Aorta (tissue), 5 donors: ENCODE measurements around the gene OR4Q2. TPM values are rescaled to one million over a fixed set of nuclear protein-coding genes. Genes with fewer than 3 reads are reported as not detected.
"Not testable (repeated sequence)": the region's sequence is repeated elsewhere in the genome, so short reads cannot be mapped to it uniquely, and the experiment has no call there.

Experiments used
- ATAC-seq: fragments of 200-7000 bp; cut with Tn5 transposase; one replicate; pipeline ENCODE4 v1.9.1; 2022; ENCODE audit warnings: moderate library complexity; ENCODE audit not compliant: low FRiP score
- DNase-seq, 2 donors: peaks; one replicate each; pipeline ENCODE4 v3.0.0-alpha.2; 2020
- H3K27ac ChIP-seq, 2 donors: one replicate each; pipeline ENCODE4 v1.5.1; 2013; ENCODE audit warnings: low read length in 2 of 2, mild to moderate bottlenecking in 2 of 2, moderate library complexity in 2 of 2, control low read depth in 1 of 2, inconsistent platforms in 1 of 2, low read depth in 1 of 2
- H3K27me3 ChIP-seq, 2 donors: one replicate each; pipeline ENCODE4 v1.6.1; 2013; ENCODE audit warnings: control low read depth in 1 of 2, low read length in 1 of 2, mild to moderate bottlenecking in 1 of 2, moderate library complexity in 1 of 2; ENCODE audit not compliant: insufficient read depth in 2 of 2, control insufficient read depth in 1 of 2
- H3K36me3 ChIP-seq, 2 donors: one replicate each; pipeline ENCODE4 v1.6.1; 2013; ENCODE audit warnings: control low read depth in 1 of 2, low read length in 1 of 2, mild to moderate bottlenecking in 1 of 2; ENCODE audit not compliant: insufficient read depth in 2 of 2, control insufficient read depth in 1 of 2
- H3K4me1 ChIP-seq, 2 donors: one replicate each; pipeline ENCODE4 v1.6.1; 2013; ENCODE audit warnings: low read length in 2 of 2, control low read depth in 1 of 2, mild to moderate bottlenecking in 1 of 2, moderate library complexity in 1 of 2; ENCODE audit not compliant: insufficient read depth in 2 of 2, control insufficient read depth in 1 of 2
- H3K4me3 ChIP-seq, 2 donors: one replicate each; pipeline ENCODE4 v1.5.1; 2013; ENCODE audit warnings: low read length in 2 of 2, control low read depth in 1 of 2, mild to moderate bottlenecking in 1 of 2
- H3K9me3 ChIP-seq: one replicate; pipeline ENCODE4 v1.6.1; 2013; ENCODE audit warnings: mild to moderate bottlenecking, low read length; ENCODE audit not compliant: control insufficient read depth
- WGBS, 2 donors: extraction: QIAGEN DNeasy Blood & Tissue Kit; methylation state at CpG; one replicate each; pipeline ENCODE4 v1.1.7; 2013; 5-methylcytosine and 5-hydroxymethylcytosine counted together
- intact Hi-C, 2 donors: fragments of 100-400 bp; cut with DNase I; formaldehyde crosslinking; loops; one replicate each; pipeline versions ENCODE4 v1.14.2 to v1.15.0; 2022
- long read RNA-seq, 2 donors: library from polyadenylated mRNA; unstranded; transcript quantifications; one replicate each; pipeline ENCODE4 v2.0.0, GENCODE V29; 2020 to 2021
- polyA plus RNA-seq, 2 donors: library from polyadenylated mRNA; stranded (reverse); fragments of 200-250 nt; gene quantifications; one replicate each; pipeline ENCODE4 v1.2.3, GENCODE V29; 2013
- total RNA-seq, 2 donors: library from RNA; stranded (reverse); fragmentation: NEBNext Ultra II Directional; extraction: Animal tissue kit (Norgen Biotek cat#: 25700); gene quantifications; one replicate each; pipeline ENCODE4 v1.2.1, GENCODE V29; 2021
- donor health status: healthy with polysubstance abuse.
- donor health status: Bipolar disorder and iron deficiency.
- donor health status: DM: no; HTN: no; CAD: no.
- donor health status: DM: no; HTN: no; CAD: no.
- donor health status: DM: yes; HTN: yes; CAD: no.

OR4Q2 gene
- total RNA-seq (not detected), polyA plus RNA-seq (not detected)
- long read RNA-seq, donor 1, result 0 reads
- long read RNA-seq, donor 2, result 0 reads

DNA sequence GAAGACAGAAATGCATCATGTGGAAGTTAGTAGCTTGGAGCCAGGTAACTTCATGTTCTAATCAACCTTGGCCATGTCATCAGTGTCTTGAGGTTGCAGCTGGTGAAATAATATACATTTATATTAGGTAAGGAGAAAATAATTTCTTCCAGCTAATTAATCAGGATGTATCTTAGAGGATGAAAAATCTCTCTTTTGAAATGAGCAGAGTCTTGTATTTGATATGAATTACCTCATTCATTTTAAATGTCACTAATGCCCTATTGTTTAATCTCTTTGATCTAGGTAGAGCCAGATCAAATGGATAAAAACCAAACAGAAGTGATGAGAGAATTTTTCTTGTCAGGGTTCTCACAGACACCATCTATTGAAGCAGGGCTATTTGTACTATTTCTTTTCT lies at the start of gene OR4Q2:
Gene OR4Q2, plus strand, starts transcription at position 301 of the 400 bp plus-strand sequence.
- no peak for ATAC-seq
- H3K4me3 ChIP-seq, result no peak within 1 kb of the TSS

DNA sequence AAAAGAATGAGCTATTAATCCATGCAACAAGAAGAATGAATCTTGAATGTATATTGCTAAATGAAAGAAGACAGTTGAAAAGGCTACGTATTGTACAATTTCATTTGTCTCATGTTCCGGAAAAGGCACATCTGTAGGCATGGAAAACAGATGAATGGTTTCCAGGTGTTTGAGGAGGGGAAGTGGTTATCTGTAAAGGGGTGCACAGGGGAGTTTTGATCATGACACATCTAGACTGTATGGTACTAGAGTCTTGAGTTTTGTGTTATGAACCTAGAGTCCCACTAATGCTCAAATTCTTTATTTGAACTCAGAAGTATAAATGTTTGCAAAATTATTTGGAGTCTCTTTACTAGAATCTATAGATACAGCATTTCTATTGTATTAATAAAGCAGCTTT lies 32.2 kb upstream of the OR4Q2 start:
- ATAC-seq, result not testable (repeated sequence)

More for the DNA sequence above, at the start of gene OR4Q2:
- intact Hi-C loops, result no loop called here
- H3K27ac ChIP-seq, result no peak within 1 kb of the TSS
- H3K4me1 ChIP-seq, result no peaks in the 10 kb centered on the region
- no peaks in the 10 kb centered on the region for H3K36me3 ChIP-seq
- DNase-seq, result no peak
- H3K27me3 ChIP-seq, result no peaks in the 10 kb centered on the region
- H3K9me3 ChIP-seq, result no peaks in the 10 kb centered on the region

GRCh38 chr14:19974844-19975243 lies 27.1 kb upstream of the OR4Q2 start:
- Histone ChIP-seq H3K36me3 (no peaks in the 10 kb centered on the region), H3K27me3 (no peaks in the 10 kb centered on the region), H3K9me3 (no peaks in the 10 kb centered on the region), H3K4me3 (no peak overlapping the region), H3K4me1 (no peaks in the 10 kb centered on the region), H3K27ac (no peak overlapping the region)
- no peak for ATAC-seq
- 60 to 65% methylated on average over 1 of the region's 1 CpG for WGBS, 2 donors
- intact Hi-C loops, result no loop called here
- no peak for DNase-seq

More for the DNA sequence above, 32.2 kb upstream of the OR4Q2 start:
- WGBS, 2 donors, result 68 to 69% methylated on average over 2 of the region's 2 CpGs
- DNase-seq, H3K9me3 ChIP-seq, H3K27ac ChIP-seq, intact Hi-C loops, H3K27me3 ChIP-seq, H3K4me1 ChIP-seq, H3K36me3 ChIP-seq, H3K4me3 ChIP-seq: not testable (repeated sequence)

- Histone ChIP-seq H3K27ac (no peak within 1 kb of the TSS), H3K9me3 (no peaks in the 10 kb centered on the region), H3K4me1 (no peaks in the 10 kb centered on the region), H3K36me3 (no peaks in the 10 kb centered on the region), H3K4me3 (no peak within 1 kb of the TSS), H3K27me3 (no peaks in the 10 kb centered on the region)
- WGBS, 2 donors, result 90 to 94% methylated on average over 3 of the region's 3 CpGs
- intact Hi-C loops, result no loop called here
- DNase-seq, result no peak
- ATAC-seq, result no peak
Measured at GRCh38 chr14:19975291-19975690, 26.7 kb upstream of the OR4Q2 start, which contains the start of gene OR4K15. Gene OR4K15, plus strand, starts transcription at chr14:19975591. Its CDS starts 0 bp downstream, at chr14:19975591.

GRCh38 chr14:19993438-19993837 lies 8.5 kb upstream of the OR4Q2 start:
- WGBS, 2 donors, result 53 to 64% methylated on average over 2 of the region's 2 CpGs
- no peak for ATAC-seq
- Histone ChIP-seq H3K4me3 (no peak overlapping the region), H3K36me3 (no peaks in the 10 kb centered on the region), H3K27ac (no peak overlapping the region), H3K9me3 (no peaks in the 10 kb centered on the region), H3K4me1 (no peaks in the 10 kb centered on the region), H3K27me3 (no peaks in the 10 kb centered on the region)
- intact Hi-C loops, result no loop called here
- no peak for DNase-seq

DNA sequence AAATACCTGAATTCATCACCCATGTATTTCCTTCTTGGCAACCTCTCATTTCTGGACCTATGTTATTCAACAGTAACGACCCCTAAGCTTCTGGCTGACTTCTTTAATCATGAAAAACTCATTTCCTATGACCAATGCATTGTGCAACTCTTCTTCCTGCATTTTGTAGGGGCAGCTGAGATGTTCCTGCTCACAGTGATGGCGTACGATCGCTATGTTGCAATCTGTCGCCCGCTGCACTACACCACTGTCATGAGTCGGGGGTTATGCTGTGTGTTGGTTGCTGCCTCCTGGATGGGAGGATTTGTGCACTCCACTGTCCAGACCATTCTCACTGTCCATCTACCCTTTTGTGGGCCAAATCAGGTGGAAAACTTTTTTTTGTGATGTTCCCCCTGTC lies 356 bp downstream of the OR4Q2 start:
- DNase-seq (no peak), ATAC-seq (no peak)
- no peak overlapping the region for H3K4me3 ChIP-seq
- 71 to 79% methylated on average over 7 of the region's 7 CpGs for WGBS, 2 donors
- H3K9me3 ChIP-seq, result no peaks in the 10 kb centered on the region
- no peaks in the 10 kb centered on the region for H3K36me3 ChIP-seq
- intact Hi-C loops, result no loop called here
- H3K4me1 ChIP-seq, result no peaks in the 10 kb centered on the region
- no peaks in the 10 kb centered on the region for H3K27me3 ChIP-seq
- no peak overlapping the region for H3K27ac ChIP-seq

DNA sequence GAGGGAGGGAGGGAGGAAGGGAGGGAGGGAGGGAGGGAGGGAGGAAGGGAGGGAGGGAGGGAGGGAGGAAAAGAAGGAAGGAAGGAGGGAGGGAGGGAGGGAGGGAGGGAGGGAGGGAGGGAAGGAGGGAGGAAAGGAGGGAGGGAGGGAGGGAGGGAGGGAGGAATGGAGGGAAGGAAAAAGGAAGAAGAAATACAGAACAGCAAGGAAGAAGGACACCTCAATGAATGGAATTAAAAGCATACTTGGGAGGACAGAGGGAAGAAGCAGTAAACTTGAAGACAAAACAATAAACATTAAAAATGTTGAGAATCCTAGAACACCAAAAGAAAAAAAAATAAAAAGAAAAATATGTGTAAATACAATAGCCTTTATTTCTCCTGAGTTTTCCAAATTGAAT lies 6.2 kb downstream of the OR4Q2 start:
- Histone ChIP-seq H3K27ac (no peak overlapping the region), H3K4me3 (no peak overlapping the region), H3K4me1 (no peaks in the 10 kb centered on the region), H3K9me3 (no peaks in the 10 kb centered on the region), H3K27me3 (no peaks in the 10 kb centered on the region), H3K36me3 (no peaks in the 10 kb centered on the region)
- ATAC-seq (no peak), DNase-seq (no peak)
- intact Hi-C loops, result no loop called here

GRCh38 chr14:20019257-20019865 lies 17.4 kb downstream of the OR4Q2 start, which contains the start of gene OR4K14:
Gene OR4K14, minus strand, starts transcription at chr14:20019307. Its CDS starts 4,114 bp downstream, at chr14:20015193.
- H3K36me3 ChIP-seq, result no peaks in the 10 kb centered on the region
- no peak for ATAC-seq
- intact Hi-C loops, result no loop called here
- H3K9me3 ChIP-seq, result no peaks in the 10 kb centered on the region
- no peak within 1 kb of the TSS for H3K4me3 ChIP-seq
- H3K27me3 ChIP-seq, result no peaks in the 10 kb centered on the region
- DNase-seq, result no peak
- 60 to 67% methylated on average over 2 of the region's 2 CpGs for WGBS, 2 donors
- H3K4me1 ChIP-seq, result no peaks in the 10 kb centered on the region
- no peak within 1 kb of the TSS for H3K27ac ChIP-seq

DNA sequence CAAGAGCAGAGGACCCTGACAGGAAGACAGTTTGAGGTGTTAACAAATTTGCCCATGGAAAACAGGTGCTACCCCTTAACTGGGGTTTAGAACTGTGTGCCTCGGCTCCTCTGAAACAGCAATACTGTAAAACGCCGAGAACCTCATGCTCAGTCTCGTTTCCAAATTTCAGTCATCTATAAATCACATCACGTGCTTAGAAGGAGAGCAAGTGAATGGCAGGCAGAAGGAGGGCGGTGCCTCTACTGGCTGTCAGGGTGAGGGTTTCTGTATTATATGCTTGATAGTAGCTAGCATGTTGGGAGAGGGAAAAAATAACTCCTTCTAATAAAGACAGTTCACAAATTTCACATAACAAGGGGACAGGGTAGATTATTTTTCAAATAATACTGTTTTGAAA lies 29.1 kb downstream of the OR4Q2 start:
- Histone ChIP-seq H3K36me3 (no peaks in the 10 kb centered on the region), H3K4me1 (no peaks in the 10 kb centered on the region), H3K27ac (no peak overlapping the region), H3K4me3 (no peak overlapping the region), H3K27me3 (no peaks in the 10 kb centered on the region), H3K9me3 (no peaks in the 10 kb centered on the region)
- 73 to 76% methylated on average over 6 of the region's 6 CpGs for WGBS, 2 donors
- ATAC-seq (no peak), DNase-seq (no peak)
- intact Hi-C loops, result no loop called here
